ENCODE results near the gene ZNF429. TPM values are rescaled to one million over a fixed set of nuclear protein-coding genes. Genes with fewer than 3 reads are reported as not detected.

Gene ZNF429
- total and polyA plus RNA-seq, 2 of the 4 experiments (the other 2 are of a cell fraction), result 4.3 to 6.4 TPM

DNA sequence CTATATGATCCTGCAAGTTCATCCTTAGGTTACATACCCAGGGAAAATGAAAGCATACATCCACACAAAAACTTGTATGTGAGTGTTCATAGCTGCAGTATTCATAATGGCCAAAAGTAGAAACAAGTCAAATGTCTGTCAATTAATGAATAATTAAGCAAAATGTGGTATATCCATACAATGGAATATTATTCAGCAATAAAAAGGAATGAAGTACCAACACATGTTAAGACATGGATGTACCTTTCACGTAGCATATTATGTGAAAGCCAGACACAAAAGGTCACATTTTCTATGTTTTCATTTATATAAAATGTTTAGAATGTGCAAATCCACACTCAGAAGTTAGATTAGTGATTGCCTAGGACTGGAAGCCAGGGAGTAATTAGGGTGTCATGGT is 75.4 kb downstream of the ZNF429 start:
- H4K20me1 ChIP-seq (ENCODE audit: insufficient read depth, low read length), result no peaks in the 10 kb centered on the region
- H2BK15ac ChIP-seq (ENCODE audit: low read depth, low read length), result no peak overlapping the region
- H3K4me2 ChIP-seq (ENCODE audit: low read depth, low read length), result no peak overlapping the region
- H3K4me3 ChIP-seq (ENCODE audit: insufficient read depth, low read depth, low read length), result no peak overlapping the region
- H3K23ac ChIP-seq (ENCODE audit: low read depth, low read length), result no peak overlapping the region
- H4K5ac ChIP-seq (ENCODE audit: low read depth, low read length), result no peak overlapping the region
- DNase-seq (no peak), ATAC-seq (ENCODE audit: low read depth) (no peak)
- H2AFZ ChIP-seq (replicated peaks; ENCODE audit: low read length, poor library complexity), result no peak overlapping the region
- dilution Hi-C loops (cut with HindIII; ENCODE audit: low sequenced_read_pairs, unreplicated experiment), result no loop called here
- H3K9ac ChIP-seq (ENCODE audit: low read depth, low read length), result no peak overlapping the region
- no CpG with 5 or more reads among the region's 1 CpG for WGBS, 2 experiments (ENCODE audit: extremely low coverage in 2 of 2, insufficient read length in 1 of 2)
- H3K79me1 ChIP-seq (ENCODE audit: low read depth in 1 of 2, low read length in 2 of 2), result no peaks in the 10 kb centered on the region
- no peak overlapping the region for H2BK120ac ChIP-seq (ENCODE audit: low read depth, low read length)
- H3K27me3 ChIP-seq (ENCODE audit: control insufficient read depth, insufficient read depth, low read length), result no peaks in the 10 kb centered on the region
- BruUV-seq (replicated peaks), result no TSS peak
- no peak for TF ChIP-seq SMC3 (IDR thresholded peaks at IDR 0.05; ENCODE audit: low read depth, low read length)
- TF ChIP-seq MAZ (IDR thresholded peaks at IDR 0.05; ENCODE audit: borderline replicate concordance, low read depth, low read length), result no peak
- no peak for TF ChIP-seq NFE2L2 (IDR thresholded peaks at IDR 0.05; ENCODE audit: low read depth, low read length)
- TF ChIP-seq CHD1 (IDR thresholded peaks at IDR 0.05; ENCODE audit: low read depth, low read length), result no peak
- no peak for TF ChIP-seq RFX5 (IDR thresholded peaks at IDR 0.05; ENCODE audit: low read depth, low read length)
- TF ChIP-seq ELK1 (IDR thresholded peaks at IDR 0.05; ENCODE audit: borderline replicate concordance, low read depth, low read length), result no peak
- TF ChIP-seq CTCF (conservative IDR thresholded peaks at IDR 0.05; ENCODE audit: low read depth, low read length), result no peak
- TF ChIP-seq FOS (IDR thresholded peaks at IDR 0.05; ENCODE audit: low read depth, low read length), result no peak
- no peak for TF ChIP-seq CEBPB (IDR thresholded peaks at IDR 0.05; ENCODE audit: low read depth, low read length)
- no peak for TF ChIP-seq POLR2A (IDR thresholded peaks at IDR 0.05; ENCODE audit: low read depth, low read length)
- TF ChIP-seq, protein P1, sequence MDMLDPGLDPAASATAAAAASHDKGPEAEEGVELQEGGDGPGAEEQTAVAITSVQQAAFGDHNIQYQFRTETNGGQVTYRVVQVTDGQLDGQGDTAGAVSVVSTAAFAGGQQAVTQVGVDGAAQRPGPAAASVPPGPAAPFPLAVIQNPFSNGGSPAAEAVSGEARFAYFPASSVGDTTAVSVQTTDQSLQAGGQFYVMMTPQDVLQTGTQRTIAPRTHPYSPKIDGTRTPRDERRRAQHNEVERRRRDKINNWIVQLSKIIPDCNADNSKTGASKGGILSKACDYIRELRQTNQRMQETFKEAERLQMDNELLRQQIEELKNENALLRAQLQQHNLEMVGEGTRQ (IDR thresholded peaks at IDR 0.05; ENCODE audit: low read depth, low read length), result no peak
- no peak for TF ChIP-seq BHLHE40 (IDR thresholded peaks at IDR 0.05; ENCODE audit: low read depth, low read length)
- no peak for TF ChIP-seq MAFK (IDR thresholded peaks at IDR 0.05; ENCODE audit: low read depth, low read length)
- TF ChIP-seq RAD21 (IDR thresholded peaks at IDR 0.05; ENCODE audit: low read length), result no peak
- no peak for TF ChIP-seq MXI1 (IDR thresholded peaks at IDR 0.05; ENCODE audit: borderline replicate concordance, low read depth, low read length)
- no peak for TF ChIP-seq RCOR1 (IDR thresholded peaks at IDR 0.05; ENCODE audit: insufficient replicate concordance, low read length)
- no peak overlapping the region for H2AK5ac ChIP-seq (ENCODE audit: low read depth, low read length)
- no peak overlapping the region for H2AK9ac ChIP-seq (replicated peaks; ENCODE audit: low read depth, low read length, poor library complexity)
- no peaks in the 10 kb centered on the region for H3K4me1 ChIP-seq (ENCODE audit: control insufficient read depth, insufficient read depth, low read length)
- intact Hi-C loops (cut with micrococcal nuclease), result no loop called here
- no peak overlapping the region for H4K91ac ChIP-seq (ENCODE audit: insufficient read depth, low read depth, low read length)
- no peak overlapping the region for H3K18ac ChIP-seq (ENCODE audit: low read depth, low read length)
- H3K56ac ChIP-seq (ENCODE audit: extremely low read depth, insufficient read depth, low read length), result no peak overlapping the region
- H2BK5ac ChIP-seq (ENCODE audit: low read depth, low read length, poor library complexity, severe bottlenecking), result no peak overlapping the region
- ChIA-PET POLR2A (ENCODE audit: unreplicated experiment) (no interaction called here), CTCF (no interaction called here)
- no peak overlapping the region for H2BK20ac ChIP-seq (ENCODE audit: low read depth, low read length)
- in situ Hi-C loops (cut with MboI; ENCODE audit: low sequenced_read_pairs), result no loop called here
- no peak overlapping the region for H3K14ac ChIP-seq (replicated peaks; ENCODE audit: low read depth, low read length)
- H3K9me3 ChIP-seq (ENCODE audit: control insufficient read depth, insufficient read depth, low read length), result peaks cover 27% of the 10 kb centered on the region
- H3K9me1 ChIP-seq (ENCODE audit: insufficient read depth, low read length), result no peaks in the 10 kb centered on the region
- no peak overlapping the region for H3K27ac ChIP-seq (ENCODE audit: insufficient read depth, low read length)
- no peak overlapping the region for H4K8ac ChIP-seq (ENCODE audit: low read depth in 2 of 2, low read length in 2 of 2)
- H3K36me3 ChIP-seq (ENCODE audit: control insufficient read depth, insufficient read depth, low read length), result no peaks in the 10 kb centered on the region
- H3K4ac ChIP-seq (ENCODE audit: low read depth, low read length), result no peak overlapping the region
